Activated CD4-positive, alpha-beta memory T cell treated with anti-CD3 and anti-CD28 coated beads, Interleukin-2, amount 10 ng/mL, durations not matched to agents 7 days and 5 days (primary cell): ENCODE results near the gene NHERF2. TPM values are rescaled to one million over a fixed set of nuclear protein-coding genes. Genes with fewer than 3 reads are reported as not detected.

Source experiments
- total RNA-seq, 2 experiments: library from RNA; stranded (reverse); gene quantifications; one replicate each; pipeline ENCODE4 v1.2.3, GENCODE V29; 2021

The NHERF2 gene
- total RNA-seq, 2 experiments from 2014 or later, result 0.85 to 0.96 TPM

Other genes starting within 250 kb of the NHERF2 start
- gene SPSB3, start 244.3 kb upstream of the NHERF2 start, total RNA-seq, result 10 to 100 TPM; 46.4 to 47.7 TPM
- 10 to 100 TPM; 40.8 to 43.5 TPM for gene NUBP2, start 243.9 kb upstream of the NHERF2 start, total RNA-seq
- under 1 TPM in 1 of 2 experiments, not detected in 1; 0.23 TPM for gene IGFALS, start 233.2 kb upstream of the NHERF2 start, total RNA-seq
- 10 to 100 TPM; 51.3 to 51.8 TPM for gene HAGH, start 200.1 kb upstream of the NHERF2 start, total RNA-seq
- gene FAHD1, start 199.7 kb upstream of the NHERF2 start, total RNA-seq, result 1 to 10 TPM; 7.7 to 7.9 TPM
- under 1 TPM in 1 of 2 experiments, not detected in 1; 0.18 TPM for gene MEIOB, start 154.7 kb upstream of the NHERF2 start, total RNA-seq
- not detected for gene HS3ST6, start 108.5 kb upstream of the NHERF2 start, total RNA-seq
- gene MSRB1, start 83.7 kb upstream of the NHERF2 start, total RNA-seq, result 10 to 100 TPM; 17.9 TPM
- not detected for gene RPL3L, start 72.2 kb upstream of the NHERF2 start, total RNA-seq
- 100 to 1,000 TPM; 131 to 138 TPM for gene NDUFB10, start 67.4 kb upstream of the NHERF2 start, total RNA-seq
- 1,000 to 10,000 TPM; 2,364 to 2,405 TPM for gene RPS2, start 62.1 kb upstream of the NHERF2 start, total RNA-seq
- not detected for gene RNF151, start 60.0 kb upstream of the NHERF2 start, total RNA-seq
- gene TBL3, start 54.8 kb upstream of the NHERF2 start, total RNA-seq, result 10 to 100 TPM; 27.7 to 28.7 TPM
- gene NOXO1, start 45.4 kb upstream of the NHERF2 start, total RNA-seq, result under 1 TPM in 1 of 2 experiments, not detected in 1; 0.23 TPM
- 10 to 100 TPM; 29.1 to 32.0 TPM for gene GFER, start 42.7 kb upstream of the NHERF2 start, total RNA-seq
- 10 to 100 TPM; 12.3 to 12.6 TPM for gene SYNGR3, start 36.9 kb upstream of the NHERF2 start, total RNA-seq
- 10 to 100 TPM; 52.1 to 53.6 TPM for gene ZNF598, start 17.1 kb upstream of the NHERF2 start, total RNA-seq
- under 1 TPM; 0.48 to 0.65 TPM for gene NPW, start 7.1 kb upstream of the NHERF2 start, total RNA-seq
- 10 to 100 TPM; 22.5 to 24.5 TPM for gene NTHL1, start 20.9 kb downstream of the NHERF2 start, total RNA-seq
- 10 to 100 TPM; 88.4 to 90.1 TPM for gene TSC2, start 21.1 kb downstream of the NHERF2 start, total RNA-seq
- gene PKD1, start 109.0 kb downstream of the NHERF2 start, total RNA-seq, result 10 to 100 TPM; 60.5 to 69.6 TPM
- gene RAB26, start 121.7 kb downstream of the NHERF2 start, total RNA-seq, result 1 to 10 TPM in 1 of 2 experiments, under 1 TPM in 1; 0.83 to 1.1 TPM
- gene TRAF7, start 128.9 kb downstream of the NHERF2 start, total RNA-seq, result 10 to 100 TPM; 57.3 to 60.3 TPM
- 1 to 10 TPM in 1 of 2 experiments, under 1 TPM in 1; 0.18 to 1.4 TPM for gene CASKIN1, start 169.7 kb downstream of the NHERF2 start, total RNA-seq
- gene MLST8, start 178.6 kb downstream of the NHERF2 start, total RNA-seq, result 10 to 100 TPM; 32.6 to 33.7 TPM
- 10 to 100 TPM; 10.3 to 12.5 TPM for gene BRICD5, start 184.0 kb downstream of the NHERF2 start, total RNA-seq
- 10 to 100 TPM; 17.9 to 19.2 TPM for gene PGP, start 187.9 kb downstream of the NHERF2 start, total RNA-seq
- 10 to 100 TPM; 26.3 to 29.4 TPM for gene E4F1, start 196.7 kb downstream of the NHERF2 start, total RNA-seq
- 1 to 10 TPM; 2.0 to 2.3 TPM for gene DNASE1L2, start 209.5 kb downstream of the NHERF2 start, total RNA-seq
- gene ECI1, start 224.7 kb downstream of the NHERF2 start, total RNA-seq, result 10 to 100 TPM; 43.0 to 44.8 TPM
- 100 to 1,000 TPM; 218 to 222 TPM for gene RNPS1, start 241.2 kb downstream of the NHERF2 start, total RNA-seq